Central memory CD8-positive, alpha-beta T cell (primary cell): ENCODE measurements around the gene APBA3.
A peak's percentile ranks its signal among the peaks of the same experiment; 100 is the strongest.

Experiments
- ATAC-seq: fragments of 150-1000 bp; cut with Tn5 transposase; replicated peaks from 2 replicates; pipeline ENCODE4 v1.10.0; 2022; ENCODE audit warnings: mild to moderate bottlenecking, moderate FRiP score, moderate number of reproducible peaks; ENCODE audit not compliant: poor library complexity, severe bottlenecking; ENCODE audit errors: extremely low read depth
- DNase-seq, 2 donors: peaks; one replicate each; pipeline ENCODE4 v3.0.0; 2021; ENCODE audit warnings: low spot score in 2 of 2
- H3K27ac Mint-ChIP-seq: one replicate; pipeline ENCODE4 v1.8.0; 2022; ENCODE audit warnings: low read depth, mild to moderate bottlenecking, moderate library complexity, mixed read lengths
- H3K27me3 Mint-ChIP-seq: one replicate; pipeline ENCODE4 v1.8.0; 2022; ENCODE audit warnings: mixed read lengths
- H3K36me3 Mint-ChIP-seq: one replicate; pipeline ENCODE4 v1.8.0; 2022; ENCODE audit warnings: mild to moderate bottlenecking, moderate library complexity, mixed read lengths; ENCODE audit not compliant: insufficient read depth
- H3K4me1 Mint-ChIP-seq: one replicate; pipeline ENCODE4 v1.8.0; 2022; ENCODE audit warnings: mixed read lengths
- H3K4me3 Mint-ChIP-seq: one replicate; pipeline ENCODE4 v1.8.0; 2022; ENCODE audit warnings: mild to moderate bottlenecking, moderate library complexity, mixed read lengths
- H3K9me3 Mint-ChIP-seq: one replicate; pipeline ENCODE4 v1.8.0; 2022; ENCODE audit warnings: mixed read lengths

The APBA3 gene

DNA sequence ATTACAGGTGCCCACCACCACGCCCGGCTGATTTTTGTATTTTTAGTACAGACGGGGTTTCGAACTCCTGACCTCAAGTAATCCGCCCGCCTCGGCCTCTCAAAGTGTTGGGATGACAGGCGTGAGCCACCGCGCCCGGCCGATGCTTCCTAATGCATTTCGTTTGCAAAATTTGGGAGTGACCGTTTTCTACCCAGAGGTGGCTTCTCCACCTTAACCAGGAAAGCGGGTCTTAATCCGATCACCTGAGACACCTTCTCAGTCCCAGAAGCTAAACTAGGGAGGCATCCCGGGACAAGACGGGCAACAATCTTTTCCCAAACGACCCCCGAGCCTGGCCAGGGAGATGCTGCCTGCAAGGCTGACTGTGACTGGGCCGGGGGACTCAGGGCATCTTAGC is 39.5 kb upstream of the APBA3 start:
- peak overlapping the region; percentile 82 for H3K27ac Mint-ChIP-seq

DNA sequence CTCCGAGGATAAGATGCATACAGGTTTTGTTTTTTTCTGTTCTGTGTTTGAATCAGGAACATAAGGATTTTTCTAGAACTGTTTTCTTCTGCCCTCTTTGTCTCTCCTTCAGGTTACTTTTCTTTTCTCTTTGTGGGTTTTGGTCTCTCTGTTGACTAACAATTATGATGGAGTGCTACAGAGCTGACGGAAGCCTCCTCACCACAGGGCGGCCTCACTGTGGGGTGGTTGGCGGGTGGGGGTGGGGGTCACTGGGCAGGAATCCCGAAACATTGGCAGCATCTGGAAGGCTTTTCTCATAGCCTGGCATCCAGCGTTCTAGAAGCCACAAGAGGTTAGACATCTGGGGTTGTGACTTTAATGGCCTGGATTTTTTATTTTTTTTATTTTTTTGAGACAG is 36.6 kb upstream of the APBA3 start:
- no peaks in the 10 kb centered on the region for H3K27me3 Mint-ChIP-seq
- peaks cover 31% of the 10 kb centered on the region for H3K4me1 Mint-ChIP-seq
- H3K9me3 Mint-ChIP-seq: peaks cover 5% of the 10 kb centered on the region
- peaks cover 14% of the 10 kb centered on the region for H3K36me3 Mint-ChIP-seq
- ATAC-seq: peak; percentile 87
- H3K27ac Mint-ChIP-seq: peak overlapping the region; percentile 7
- H3K4me3 Mint-ChIP-seq: peak overlapping the region; percentile 43
- peak in 1 of 2 donors; percentile 28 for DNase-seq

More for the DNA sequence above, 39.5 kb upstream of the APBA3 start:
- H3K4me1 Mint-ChIP-seq: peaks cover 32% of the 10 kb centered on the region
- peaks cover 13% of the 10 kb centered on the region for H3K36me3 Mint-ChIP-seq
- peak overlapping the region; percentile 67 for H3K4me3 Mint-ChIP-seq
- H3K9me3 Mint-ChIP-seq: peaks cover 5% of the 10 kb centered on the region
- H3K27me3 Mint-ChIP-seq: no peaks in the 10 kb centered on the region
- no peak for DNase-seq
- ATAC-seq: no peak

DNA sequence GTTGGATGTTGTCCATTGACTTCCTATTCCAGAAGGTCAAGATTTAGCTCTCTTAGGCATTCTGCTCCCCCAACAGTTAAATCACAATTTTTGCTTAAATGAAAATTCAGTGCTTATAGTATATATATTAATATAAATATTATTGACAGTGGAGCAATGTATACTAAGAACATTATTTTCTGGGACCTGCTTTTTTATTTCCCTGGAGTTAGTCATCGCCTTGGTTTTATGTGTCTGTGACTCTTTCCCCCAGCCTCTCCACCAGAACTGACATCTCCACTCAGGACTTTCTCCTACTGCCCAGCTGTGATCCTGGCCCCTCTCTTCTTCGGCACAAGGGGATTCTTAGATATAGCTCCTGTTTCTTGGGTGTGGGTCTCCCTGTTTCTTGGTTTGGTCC is 34.9 kb upstream of the APBA3 start:
- ATAC-seq: no peak
- no peak overlapping the region for H3K4me3 Mint-ChIP-seq
- H3K27ac Mint-ChIP-seq: peak overlapping the region; percentile 10
- no peaks in the 10 kb centered on the region for H3K27me3 Mint-ChIP-seq
- DNase-seq: no peak
- peaks cover 12% of the 10 kb centered on the region for H3K36me3 Mint-ChIP-seq
- peaks cover 29% of the 10 kb centered on the region for H3K4me1 Mint-ChIP-seq
- H3K9me3 Mint-ChIP-seq: peaks cover 5% of the 10 kb centered on the region

DNA sequence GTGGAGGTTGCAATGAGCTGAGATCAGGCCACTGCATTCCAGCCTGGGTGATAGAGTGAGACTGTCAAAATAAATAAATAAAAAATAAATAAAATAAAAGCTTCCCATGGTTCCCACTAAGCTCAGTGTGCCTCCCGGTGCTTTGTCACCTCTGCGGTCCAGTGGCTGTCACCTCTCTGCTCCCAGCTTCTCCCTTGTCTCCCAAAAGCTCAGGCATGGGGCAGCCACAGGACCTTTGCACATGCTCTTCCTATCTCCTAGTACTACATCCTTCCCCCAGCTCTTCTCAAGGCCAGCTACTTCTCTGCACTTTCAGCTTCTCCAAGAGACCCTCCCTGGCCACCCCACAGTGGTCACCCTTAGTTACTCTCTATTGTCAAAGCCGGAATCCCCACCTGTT is 32.3 kb upstream of the APBA3 start:
- DNase-seq (no peak), ATAC-seq (no peak)
- Mint-ChIP-seq H3K4me1 (peaks cover 38% of the 10 kb centered on the region), H3K27me3 (no peaks in the 10 kb centered on the region), H3K9me3 (peaks cover 5% of the 10 kb centered on the region), H3K36me3 (peaks cover 11% of the 10 kb centered on the region), H3K27ac (no peak overlapping the region), H3K4me3 (no peak overlapping the region)

DNA sequence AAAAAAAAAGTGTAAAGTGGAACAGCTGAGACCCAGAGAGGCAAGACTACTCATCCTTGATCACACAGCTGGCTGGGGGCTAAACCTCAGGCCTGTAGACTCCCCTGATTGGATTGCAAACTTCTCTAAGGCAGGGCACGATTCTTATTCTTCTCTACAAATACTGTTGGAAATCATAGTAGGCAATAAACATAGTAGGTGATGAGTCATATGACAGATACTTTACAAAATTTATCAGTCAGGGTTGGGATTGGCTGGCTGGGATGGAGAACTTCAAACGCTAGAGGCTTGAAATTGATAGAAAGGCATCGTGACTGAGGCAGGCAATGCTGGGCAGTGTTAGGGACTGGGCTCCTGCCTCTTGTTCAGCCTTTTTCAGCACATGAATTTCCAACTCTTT is 30.6 kb upstream of the APBA3 start:
- DNase-seq (no peak), ATAC-seq (no peak)
- Mint-ChIP-seq H3K36me3 (peaks cover 9% of the 10 kb centered on the region), H3K27ac (no peak overlapping the region), H3K4me1 (peaks cover 33% of the 10 kb centered on the region), H3K27me3 (no peaks in the 10 kb centered on the region), H3K4me3 (no peak overlapping the region), H3K9me3 (peaks cover 5% of the 10 kb centered on the region)

DNA sequence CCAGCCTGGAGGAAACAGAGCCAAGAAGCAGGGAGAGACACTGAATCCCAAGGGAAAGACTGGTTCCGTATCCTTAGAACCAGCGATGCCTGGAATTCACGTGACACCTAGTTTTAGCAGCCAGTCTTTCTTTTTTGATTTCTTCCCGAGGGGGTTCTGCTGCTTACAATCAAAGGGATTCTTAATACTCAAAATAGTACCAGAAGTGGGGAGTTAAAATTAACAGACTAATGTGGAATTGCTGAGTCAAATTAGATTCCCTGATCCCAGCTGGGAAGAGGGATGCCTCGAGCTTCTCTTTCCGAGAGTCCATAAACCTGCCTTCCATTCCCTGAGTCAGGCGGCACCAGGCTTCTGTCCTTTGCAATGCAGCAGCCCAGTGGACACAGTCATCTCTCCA is 29.4 kb upstream of the APBA3 start:
- peak overlapping the region; percentile 40 for H3K4me3 Mint-ChIP-seq
- ATAC-seq (no peak), DNase-seq (no peak)
- H3K36me3 Mint-ChIP-seq: peaks cover 7% of the 10 kb centered on the region
- H3K9me3 Mint-ChIP-seq: no peaks in the 10 kb centered on the region
- H3K27ac Mint-ChIP-seq: peak overlapping the region; percentile 68
- H3K4me1 Mint-ChIP-seq: peaks cover 26% of the 10 kb centered on the region
- no peaks in the 10 kb centered on the region for H3K27me3 Mint-ChIP-seq

DNA sequence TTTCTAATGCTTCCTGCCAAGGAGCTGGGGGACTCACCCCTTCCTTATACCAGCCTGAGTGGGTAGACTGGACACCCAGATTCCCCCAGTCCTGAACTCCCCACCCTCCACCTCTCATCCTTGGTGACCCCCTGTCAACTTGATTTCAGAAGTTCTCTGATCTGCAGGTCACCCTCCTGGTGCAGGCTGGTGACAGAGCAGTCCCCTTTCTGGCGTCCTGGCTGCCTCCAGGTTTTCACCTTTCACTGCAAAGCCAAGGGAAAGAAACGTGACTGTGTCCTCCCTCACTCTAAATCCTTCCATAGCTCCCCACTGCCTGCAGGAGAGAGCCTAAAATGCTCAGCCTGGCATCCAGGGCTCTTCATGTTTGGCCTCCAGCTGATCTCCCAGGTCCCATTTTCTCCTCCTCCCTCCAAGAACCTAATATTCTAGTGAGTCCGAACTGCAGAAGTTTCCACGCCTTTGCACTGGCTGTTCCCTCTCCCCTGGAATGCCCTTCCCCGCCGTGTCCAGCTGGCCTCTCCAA is 28.8 kb upstream of the APBA3 start:
- H3K4me1 Mint-ChIP-seq: peaks cover 26% of the 10 kb centered on the region
- H3K4me3 Mint-ChIP-seq: peak overlapping the region; percentile 40
- peaks cover 8% of the 10 kb centered on the region for H3K36me3 Mint-ChIP-seq
- H3K27ac Mint-ChIP-seq: peak overlapping the region; percentile 68
- DNase-seq (no peak), ATAC-seq (no peak)
- H3K9me3 Mint-ChIP-seq: no peaks in the 10 kb centered on the region
- no peaks in the 10 kb centered on the region for H3K27me3 Mint-ChIP-seq

DNA sequence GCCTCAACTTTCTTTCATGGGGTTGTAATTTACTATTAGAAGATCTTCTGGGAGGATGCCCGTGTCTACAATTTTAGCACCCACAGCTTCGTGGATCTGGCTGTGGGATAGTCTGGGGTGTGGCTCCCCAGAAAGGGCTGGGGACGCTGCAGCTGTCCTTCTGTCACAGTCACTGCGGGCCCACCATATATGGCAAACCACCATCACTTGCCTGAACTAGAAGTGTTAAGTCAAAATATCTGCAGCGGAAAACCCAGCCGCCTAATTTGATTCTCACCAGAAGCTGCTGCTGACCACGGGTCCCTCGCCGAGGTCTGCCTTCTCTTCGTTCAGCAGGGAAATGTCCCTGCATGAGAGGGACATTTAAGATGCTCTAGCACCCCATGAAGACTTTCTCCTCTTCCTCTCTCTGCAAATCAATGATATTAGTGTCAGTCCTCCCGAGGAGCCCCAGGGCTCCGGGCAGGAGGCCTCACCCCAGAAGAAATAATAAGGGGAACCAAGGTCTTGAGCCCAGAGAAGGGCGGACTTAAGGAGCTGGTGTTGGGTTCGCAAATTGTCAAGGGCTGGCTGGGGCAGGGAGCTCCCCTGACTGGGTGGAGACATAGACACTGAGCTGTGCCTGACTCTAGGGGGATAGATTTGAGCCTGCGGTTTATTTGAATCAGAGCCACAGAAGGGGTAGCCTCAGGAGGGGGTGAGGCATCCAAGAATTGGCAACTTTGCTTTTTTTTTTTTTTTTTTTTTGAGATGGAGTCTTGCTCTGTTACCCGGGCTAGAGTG is 27.7 kb upstream of the APBA3 start:
- peaks cover 34% of the 10 kb centered on the region for H3K4me1 Mint-ChIP-seq
- peak overlapping the region; percentile 81 for H3K27ac Mint-ChIP-seq
- peak overlapping the region; percentile 70 for H3K4me3 Mint-ChIP-seq
- H3K27me3 Mint-ChIP-seq: no peaks in the 10 kb centered on the region
- peak; percentile 26 to 57 for DNase-seq
- H3K36me3 Mint-ChIP-seq: peaks cover 9% of the 10 kb centered on the region
- peak; percentile 70 for ATAC-seq
- no peaks in the 10 kb centered on the region for H3K9me3 Mint-ChIP-seq

DNA sequence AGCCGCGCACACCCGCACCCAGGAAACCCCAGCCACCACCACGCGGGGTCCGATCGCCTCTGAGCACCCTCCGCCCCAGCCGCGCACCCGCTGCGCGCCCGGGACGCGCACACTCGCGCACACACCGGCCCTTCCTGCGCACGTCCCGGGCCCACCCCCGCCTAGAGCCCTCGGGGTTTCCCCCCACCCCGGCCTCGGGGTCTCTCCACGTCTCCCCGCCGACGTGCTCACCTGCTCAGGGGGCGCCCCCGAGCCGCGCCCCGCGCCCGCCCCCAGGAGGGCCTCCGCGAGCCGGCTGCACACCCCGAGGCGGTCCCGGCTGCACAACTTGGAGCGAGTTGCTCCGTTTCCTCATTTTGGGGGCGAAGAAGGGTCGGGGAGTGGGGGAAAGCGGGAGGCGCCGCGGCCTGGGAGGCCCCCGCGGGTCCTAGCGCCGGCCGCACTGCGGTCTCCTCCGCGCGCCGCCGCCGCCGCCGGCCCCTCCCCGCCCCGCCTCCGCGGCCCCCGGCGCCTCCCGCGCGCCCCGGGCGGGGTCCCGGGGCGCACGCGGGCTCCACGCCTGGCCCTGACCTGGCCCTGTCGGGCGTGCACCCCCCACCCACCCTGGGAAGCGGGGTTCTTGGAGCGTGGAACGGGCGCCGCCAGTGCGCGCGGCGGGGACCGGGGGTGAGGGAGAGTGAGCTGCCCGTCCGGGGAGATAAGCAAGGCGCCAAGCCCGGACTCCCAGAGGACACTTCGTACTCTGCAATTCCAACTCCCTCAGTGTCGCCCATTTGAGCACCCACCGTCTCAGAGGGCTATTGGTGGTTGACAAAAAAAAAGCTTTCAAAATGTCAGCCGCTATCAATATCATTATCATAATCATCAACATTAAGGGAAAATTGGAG is 24.7 kb upstream of the APBA3 start, which contains the start of gene MATK:
Gene MATK (minus strand): TSS at position 444 of the 887 bp plus-strand sequence. CDS start 1,246 bp downstream, outside the sequence.
- Mint-ChIP-seq H3K27me3 (no peaks in the 10 kb centered on the region), H3K4me3 (peak within 1 kb of the TSS; percentile 82), H3K4me1 (peaks cover 39% of the 10 kb centered on the region), H3K9me3 (peaks cover 7% of the 10 kb centered on the region), H3K27ac (peak within 1 kb of the TSS; percentile 79), H3K36me3 (peaks cover 19% of the 10 kb centered on the region)
- DNase-seq (no peak), ATAC-seq (peak; percentile 21)

DNA sequence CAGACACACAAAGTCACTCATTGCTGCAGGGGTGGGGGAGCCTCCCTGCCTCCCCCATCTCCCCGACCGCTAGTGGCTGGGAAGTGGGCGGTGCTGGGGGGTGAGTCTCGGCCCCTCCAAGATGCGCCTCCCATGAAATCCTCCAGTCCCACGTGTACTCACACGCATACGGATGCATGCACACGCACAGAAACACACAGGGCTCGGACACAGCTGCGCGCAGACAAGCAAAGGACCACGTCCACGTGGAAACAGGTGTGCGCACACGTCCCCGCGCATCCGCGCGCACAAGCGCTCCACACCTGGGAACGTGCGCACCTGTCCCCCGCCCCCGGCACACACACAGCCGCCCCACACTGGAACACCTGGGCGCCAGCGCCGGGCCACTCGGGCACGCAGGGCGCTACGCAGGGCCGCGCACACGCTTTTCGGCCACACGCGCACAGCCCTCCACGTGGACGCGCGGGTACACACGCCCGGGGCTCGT is 24.0 kb upstream of the APBA3 start:
- ATAC-seq: peak; percentile 15
- peaks cover 7% of the 10 kb centered on the region for H3K9me3 Mint-ChIP-seq
- H3K27ac Mint-ChIP-seq: no peak overlapping the region

DNA sequence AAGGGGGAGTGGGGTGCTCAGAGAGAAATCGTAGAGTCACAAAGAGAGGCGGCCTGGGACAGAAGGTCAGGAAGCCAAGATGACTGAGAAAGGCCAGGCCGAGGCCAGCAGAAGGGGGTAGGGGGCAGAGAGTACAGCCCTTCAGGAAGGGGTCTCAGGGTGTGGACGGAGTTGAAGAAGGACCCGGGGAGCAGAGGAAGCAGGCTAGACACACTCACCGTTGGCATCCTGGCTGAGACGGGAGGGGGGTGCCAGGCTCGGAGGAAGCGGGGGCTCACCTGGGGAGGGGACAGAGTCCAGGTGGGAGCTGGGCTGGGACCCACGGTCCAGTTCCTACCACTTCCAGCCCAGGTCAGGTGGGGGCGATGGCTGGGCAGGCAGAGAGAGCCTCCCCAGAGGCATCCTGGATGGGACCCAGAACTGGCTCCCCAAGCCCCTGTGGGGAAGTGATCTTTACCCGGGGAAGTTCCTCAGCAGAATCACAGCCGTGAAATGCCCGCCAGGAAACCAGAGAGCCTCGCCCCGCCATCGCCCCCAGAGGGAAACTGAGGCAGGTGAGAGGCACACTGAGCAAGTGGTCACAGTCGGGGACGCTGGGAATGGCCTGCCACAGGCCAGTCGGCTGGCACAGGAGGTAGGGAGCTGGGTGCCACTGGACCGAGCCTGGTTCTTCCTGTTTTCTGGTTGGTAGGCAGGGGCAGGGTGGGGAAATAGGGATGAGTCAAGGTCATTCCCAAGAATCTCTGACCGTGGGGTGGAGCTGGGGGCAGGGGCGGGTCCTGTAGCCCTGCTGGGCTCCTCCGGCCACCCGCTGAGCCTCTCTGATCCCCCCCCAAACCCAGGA is 23.3 kb upstream of the APBA3 start:
- peak overlapping the region; percentile 82 for H3K4me3 Mint-ChIP-seq
- ATAC-seq (no peak), DNase-seq (no peak)
- no peaks in the 10 kb centered on the region for H3K27me3 Mint-ChIP-seq
- peaks cover 21% of the 10 kb centered on the region for H3K36me3 Mint-ChIP-seq
- peaks cover 28% of the 10 kb centered on the region for H3K4me1 Mint-ChIP-seq
- H3K9me3 Mint-ChIP-seq: peaks cover 7% of the 10 kb centered on the region
- peak overlapping the region; percentile 79 for H3K27ac Mint-ChIP-seq

More for the DNA sequence above, 24.0 kb upstream of the APBA3 start:
- no peak for DNase-seq
- Mint-ChIP-seq H3K36me3 (peaks cover 22% of the 10 kb centered on the region), H3K4me3 (peak overlapping the region; percentile 82), H3K4me1 (peaks cover 35% of the 10 kb centered on the region), H3K27me3 (no peaks in the 10 kb centered on the region)
